ENCODE results near the gene EEF1AKMT4. TPM values are rescaled to one million over a fixed set of nuclear protein-coding genes. Genes with fewer than 3 reads are reported as not detected.
A peak's percentile ranks its signal among the peaks of the same experiment; 100 is the strongest.

EEF1AKMT4 gene
- total RNA-seq, 1 donor from 2014 or later, result 3.9 TPM

DNA sequence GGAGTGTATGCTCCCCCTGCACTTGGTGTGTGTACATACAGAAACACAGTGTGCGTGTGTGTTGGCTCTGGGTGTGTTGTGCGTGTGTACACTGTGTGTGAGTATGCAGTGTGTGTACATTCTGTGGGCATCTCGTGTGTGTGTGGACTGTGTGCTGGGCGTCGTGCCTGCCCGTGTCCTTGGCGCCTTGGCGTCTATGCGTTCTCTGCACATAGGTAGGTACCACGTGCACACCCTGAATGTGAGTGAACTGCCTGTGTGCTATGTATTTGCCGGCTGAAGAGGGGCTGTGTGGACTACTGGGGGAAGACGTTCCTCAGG is 25.9 kb downstream of the EEF1AKMT4 start:
- Mint-ChIP-seq H3K36me3 (ENCODE audit: insufficient read depth) (no peaks in the 10 kb centered on the region), H3K27me3 (peaks cover 56% of the 10 kb centered on the region), H3K4me1 (ENCODE audit: low read depth) (peaks cover 2% of the 10 kb centered on the region), H3K4me3 (ENCODE audit: low read depth) (peak overlapping the region; percentile 9), H3K27ac (no peak overlapping the region), H3K9me3 (ENCODE audit: low read depth) (no peaks in the 10 kb centered on the region)
- TF ChIP-seq, protein P1, sequence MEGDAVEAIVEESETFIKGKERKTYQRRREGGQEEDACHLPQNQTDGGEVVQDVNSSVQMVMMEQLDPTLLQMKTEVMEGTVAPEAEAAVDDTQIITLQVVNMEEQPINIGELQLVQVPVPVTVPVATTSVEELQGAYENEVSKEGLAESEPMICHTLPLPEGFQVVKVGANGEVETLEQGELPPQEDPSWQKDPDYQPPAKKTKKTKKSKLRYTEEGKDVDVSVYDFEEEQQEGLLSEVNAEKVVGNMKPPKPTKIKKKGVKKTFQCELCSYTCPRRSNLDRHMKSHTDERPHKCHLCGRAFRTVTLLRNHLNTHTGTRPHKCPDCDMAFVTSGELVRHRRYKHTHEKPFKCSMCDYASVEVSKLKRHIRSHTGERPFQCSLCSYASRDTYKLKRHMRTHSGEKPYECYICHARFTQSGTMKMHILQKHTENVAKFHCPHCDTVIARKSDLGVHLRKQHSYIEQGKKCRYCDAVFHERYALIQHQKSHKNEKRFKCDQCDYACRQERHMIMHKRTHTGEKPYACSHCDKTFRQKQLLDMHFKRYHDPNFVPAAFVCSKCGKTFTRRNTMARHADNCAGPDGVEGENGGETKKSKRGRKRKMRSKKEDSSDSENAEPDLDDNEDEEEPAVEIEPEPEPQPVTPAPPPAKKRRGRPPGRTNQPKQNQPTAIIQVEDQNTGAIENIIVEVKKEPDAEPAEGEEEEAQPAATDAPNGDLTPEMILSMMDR (IDR thresholded peaks at IDR 0.05; ENCODE audit: unreplicated experiment), result no peak
- DNase-seq (ENCODE audit: low spot score, unreplicated experiment), result no peak

DNA sequence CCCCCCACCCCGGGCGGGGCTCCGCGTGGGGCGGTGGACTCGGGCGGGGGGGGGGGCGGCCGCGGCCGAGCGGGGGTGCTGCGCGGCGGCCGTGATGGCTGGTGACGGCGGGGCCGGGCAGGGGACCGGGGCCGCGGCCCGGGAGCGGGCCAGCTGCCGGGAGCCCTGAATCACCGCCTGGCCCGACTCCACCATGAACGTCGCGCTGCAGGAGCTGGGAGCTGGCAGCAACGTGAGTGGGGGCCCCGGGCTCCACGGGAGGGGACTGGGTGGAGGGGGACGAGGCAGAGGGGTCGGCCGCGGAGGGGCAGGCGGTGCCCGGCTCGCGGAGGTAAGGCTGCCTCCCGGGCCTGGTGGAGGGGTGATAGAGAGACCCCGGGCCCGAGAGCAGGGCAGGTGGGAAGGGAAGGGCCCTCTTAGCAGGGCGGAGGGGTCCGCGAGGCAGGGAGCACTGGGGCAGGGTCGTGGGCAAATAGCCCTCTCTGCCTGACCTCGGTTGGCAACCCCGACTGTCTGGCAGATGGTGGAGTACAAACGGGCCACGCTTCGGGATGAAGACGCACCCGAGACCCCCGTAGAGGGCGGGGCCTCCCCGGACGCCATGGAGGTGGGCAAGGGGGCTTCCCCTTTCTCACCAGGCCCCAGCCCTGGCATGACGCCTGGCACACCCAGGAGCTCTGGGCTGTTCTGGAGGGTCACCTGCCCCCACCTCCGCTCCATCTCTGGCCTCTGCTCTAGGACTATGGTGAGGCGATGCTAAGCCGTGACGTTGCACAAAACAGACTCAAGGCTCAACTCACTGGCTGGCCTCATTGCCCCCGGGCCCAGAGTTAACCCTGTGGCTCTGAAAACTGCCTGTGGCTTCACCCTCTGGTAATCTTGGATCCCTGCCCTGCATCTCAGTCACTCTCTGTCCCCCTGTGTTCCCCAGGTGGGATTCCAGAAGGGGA is 26.8 kb downstream of the EEF1AKMT4 start, which contains the start of gene ECE2:
ECE2 (plus strand) TSS at position 62 of the 950 bp plus-strand sequence; CDS start at position 194, 132 bp downstream.
- no peak within 1 kb of the TSS for H3K27ac Mint-ChIP-seq
- H3K9me3 Mint-ChIP-seq (ENCODE audit: low read depth), result no peaks in the 10 kb centered on the region
- peaks cover 2% of the 10 kb centered on the region for H3K4me1 Mint-ChIP-seq (ENCODE audit: low read depth)
- peaks cover 59% of the 10 kb centered on the region for H3K27me3 Mint-ChIP-seq
- H3K36me3 Mint-ChIP-seq (ENCODE audit: insufficient read depth), result no peaks in the 10 kb centered on the region
- no peak for DNase-seq (ENCODE audit: low spot score, unreplicated experiment)
- TF ChIP-seq, protein P1 (IDR thresholded peaks at IDR 0.05; ENCODE audit: unreplicated experiment), result no peak
- H3K4me3 Mint-ChIP-seq (ENCODE audit: low read depth), result peak within 1 kb of the TSS; percentile 9

DNA sequence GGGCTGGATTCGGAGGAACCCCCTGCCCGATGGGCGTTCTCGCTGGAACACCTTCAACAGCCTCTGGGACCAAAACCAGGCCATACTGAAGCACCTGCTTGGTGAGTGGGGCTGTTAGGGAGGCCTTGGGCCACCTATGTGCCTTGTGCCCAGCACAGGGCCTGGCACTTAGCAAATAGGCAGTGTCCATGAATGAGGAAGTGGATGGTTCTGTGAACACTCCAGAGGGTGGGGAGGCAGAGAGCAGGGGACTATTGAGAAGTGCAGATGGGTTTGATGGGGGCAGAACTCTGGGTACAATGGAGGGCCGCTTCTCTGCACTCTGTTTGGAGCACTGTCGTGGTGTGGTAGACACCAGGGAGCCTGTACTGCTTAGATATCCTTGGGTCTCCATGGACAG is 27.9 kb downstream of the EEF1AKMT4 start:
- H3K4me3 Mint-ChIP-seq (ENCODE audit: low read depth), result no peak overlapping the region
- peaks cover 2% of the 10 kb centered on the region for H3K4me1 Mint-ChIP-seq (ENCODE audit: low read depth)
- H3K27ac Mint-ChIP-seq, result no peak overlapping the region
- no peak for DNase-seq (ENCODE audit: low spot score, unreplicated experiment)
- no peaks in the 10 kb centered on the region for H3K36me3 Mint-ChIP-seq (ENCODE audit: insufficient read depth)
- H3K9me3 Mint-ChIP-seq (ENCODE audit: low read depth), result no peaks in the 10 kb centered on the region
- H3K27me3 Mint-ChIP-seq, result peaks cover 54% of the 10 kb centered on the region
- TF ChIP-seq, protein P1 (IDR thresholded peaks at IDR 0.05; ENCODE audit: unreplicated experiment), result no peak

DNA sequence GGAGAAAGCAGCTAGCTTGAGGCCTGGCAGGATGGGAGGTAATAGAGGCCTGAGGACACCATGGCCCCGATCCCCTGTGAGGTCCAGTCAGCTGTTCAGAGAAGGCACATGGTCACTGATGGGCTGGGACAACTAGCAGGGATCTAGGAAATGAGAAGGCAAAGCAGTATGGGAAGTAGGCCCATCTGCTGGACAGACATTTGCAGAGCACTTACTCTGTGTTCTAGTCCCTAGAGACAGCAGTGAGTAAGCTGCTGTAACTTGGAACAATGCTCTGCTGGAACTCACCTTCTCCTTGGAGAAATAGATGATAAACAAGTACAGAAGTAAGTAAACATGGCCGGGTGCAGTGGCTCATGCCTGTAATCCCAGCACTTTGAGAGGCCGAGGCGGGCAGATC is 33.5 kb downstream of the EEF1AKMT4 start:
- no peaks in the 10 kb centered on the region for H3K36me3 Mint-ChIP-seq (ENCODE audit: insufficient read depth)
- H3K27me3 Mint-ChIP-seq, result peaks cover 40% of the 10 kb centered on the region
- TF ChIP-seq, protein P1 (IDR thresholded peaks at IDR 0.05; ENCODE audit: unreplicated experiment), result no peak
- DNase-seq (ENCODE audit: low spot score, unreplicated experiment), result no peak
- no peaks in the 10 kb centered on the region for H3K4me1 Mint-ChIP-seq (ENCODE audit: low read depth)
- no peaks in the 10 kb centered on the region for H3K9me3 Mint-ChIP-seq (ENCODE audit: low read depth)
- H3K4me3 Mint-ChIP-seq (ENCODE audit: low read depth), result no peak overlapping the region
- no peak overlapping the region for H3K27ac Mint-ChIP-seq

DNA sequence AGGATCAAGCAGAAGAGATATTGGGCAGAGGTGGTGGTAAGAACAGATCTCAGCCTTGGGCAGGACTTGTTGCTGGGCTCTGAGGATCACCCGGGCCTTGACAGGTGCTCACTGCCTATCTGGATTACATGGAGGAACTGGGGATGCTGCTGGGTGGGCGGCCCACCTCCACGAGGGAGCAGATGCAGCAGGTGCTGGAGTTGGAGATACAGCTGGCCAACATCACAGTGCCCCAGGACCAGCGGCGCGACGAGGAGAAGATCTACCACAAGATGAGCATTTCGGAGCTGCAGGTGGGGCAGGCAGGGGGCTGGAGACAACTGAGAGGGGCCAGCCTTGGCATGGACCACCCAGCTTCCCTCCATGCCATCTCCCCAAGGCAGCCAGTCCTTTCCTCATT is 34.2 kb downstream of the EEF1AKMT4 start:
- Mint-ChIP-seq H3K9me3 (ENCODE audit: low read depth) (no peaks in the 10 kb centered on the region), H3K4me3 (ENCODE audit: low read depth) (no peak overlapping the region), H3K36me3 (ENCODE audit: insufficient read depth) (no peaks in the 10 kb centered on the region), H3K27ac (no peak overlapping the region), H3K4me1 (ENCODE audit: low read depth) (no peaks in the 10 kb centered on the region), H3K27me3 (peaks cover 39% of the 10 kb centered on the region)
- no peak for DNase-seq (ENCODE audit: low spot score, unreplicated experiment)
- TF ChIP-seq, protein P1 (IDR thresholded peaks at IDR 0.05; ENCODE audit: unreplicated experiment), result no peak

Measured in progenitor cell of endocrine pancreas (in vitro differentiated cells).